Caco-2 (cell line): ENCODE results near the gene CYB561. TPM values are rescaled to one million over a fixed set of nuclear protein-coding genes. Genes with fewer than 3 reads are reported as not detected.
A peak's percentile ranks its signal among the peaks of the same experiment; 100 is the strongest.

ENCODE experiments used
- BruUV-seq: library from RNA; stranded (reverse); fragments of 400-500 nt; replicated peaks from 2 replicates; lab custom pipeline; 2021; lab: Mats Ljungman, UMichigan
- CTCF ChIA-PET: fragments of 300-600 bp; sonication (Branson Sonifier 250); formaldehyde crosslinking; loops from one replicate; lab custom pipeline; 2022; ENCODE audit warnings: antibody characterized with exemption; lab: Charles Lee
- POLR2A ChIA-PET: fragments of 300-600 bp; sonication (Branson Sonifier 250); formaldehyde crosslinking; loops from one replicate; lab custom pipeline; 2022; ENCODE audit warnings: antibody characterized with exemption; lab: Charles Lee
- DNase-seq, 2 experiments: peaks; one replicate each; pipeline versions ENCODE4 v3.0.0 to v3.0.0-alpha.2; 2020 to 2022
- H3K27me3 ChIP-seq: replicated peaks from 2 replicates; pipeline ENCODE4 v1.6.0; 2011; ENCODE audit warnings: low read length; ENCODE audit not compliant: control insufficient read depth, insufficient read depth
- H3K36me3 ChIP-seq: 2 replicates; pipeline ENCODE4 v1.5.1; 2011; ENCODE audit warnings: low read length; ENCODE audit not compliant: control insufficient read depth, insufficient read depth
- H3K4me1 ChIP-seq: fragments of 250-450 bp; sonication (Bioruptor Pico); 2 replicates; pipeline ENCODE4 v1.5.1; 2020; ENCODE audit warnings: mild to moderate bottlenecking
- H3K4me3 ChIP-seq: 2 replicates; pipeline ENCODE4 v1.5.1; 2011; ENCODE audit warnings: low read depth, mild to moderate bottlenecking, control low read depth, low read length
- H3K9me3 ChIP-seq: fragments of 250-450 bp; sonication (Bioruptor Pico); 2 replicates; pipeline ENCODE4 v1.5.1; 2020; ENCODE audit warnings: mild to moderate bottlenecking, moderate library complexity
- H3K27ac Mint-ChIP-seq: one replicate; pipeline ENCODE4 v1.8.0; 2022; ENCODE audit warnings: mixed read lengths; ENCODE audit not compliant: unreplicated experiment
- H3K27me3 Mint-ChIP-seq: one replicate; pipeline ENCODE4 v1.8.0; 2022; ENCODE audit warnings: mixed read lengths; ENCODE audit not compliant: insufficient read depth, unreplicated experiment
- H3K36me3 Mint-ChIP-seq: one replicate; pipeline ENCODE4 v1.8.0; 2022; ENCODE audit warnings: mild to moderate bottlenecking, mixed read lengths; ENCODE audit not compliant: insufficient read depth, unreplicated experiment
- H3K4me1 Mint-ChIP-seq: one replicate; pipeline ENCODE4 v1.8.0; 2022; ENCODE audit warnings: low read depth, mixed read lengths; ENCODE audit not compliant: unreplicated experiment
- H3K4me3 Mint-ChIP-seq: one replicate; pipeline ENCODE4 v1.8.0; 2022; ENCODE audit warnings: mild to moderate bottlenecking, moderate library complexity, mixed read lengths; ENCODE audit not compliant: unreplicated experiment
- H3K9me3 Mint-ChIP-seq: one replicate; pipeline ENCODE4 v1.8.0; 2022; ENCODE audit warnings: mixed read lengths; ENCODE audit not compliant: unreplicated experiment
- intact Hi-C: fragments of 100-400 bp; cut with micrococcal nuclease; formaldehyde crosslinking; loops from one replicate; pipeline ENCODE4 v1.10.0; 2022; ENCODE audit not compliant: unreplicated experiment
- total RNA-seq: library from RNA; stranded (reverse); gene quantifications from 2 replicates; pipeline ENCODE4 v1.2.3, GENCODE V29; 2022
- TF ChIP-seq, protein P1 (sequence below), 2 experiments: fragments of 200-600 bp in 1 of 2; IDR thresholded peaks; 1 replicate in 1 of 2; 2 replicates in 1 of 2; pipeline versions ENCODE4 v1.5.1 to v1.8.0; 2011 to 2022; ENCODE audit warnings: antibody characterized with exemption in 1 of 2, control low read depth in 1 of 2, inconsistent platforms in 1 of 2, low read depth in 1 of 2, low read length in 1 of 2, mild to moderate bottlenecking in 1 of 2, moderate library complexity in 1 of 2; ENCODE audit not compliant: insufficient read depth in 1 of 2, severe bottlenecking in 1 of 2, unreplicated experiment in 1 of 2

The CYB561 gene
- total RNA-seq, 1 experiment from 2014 or later: 46.3 TPM

DNA sequence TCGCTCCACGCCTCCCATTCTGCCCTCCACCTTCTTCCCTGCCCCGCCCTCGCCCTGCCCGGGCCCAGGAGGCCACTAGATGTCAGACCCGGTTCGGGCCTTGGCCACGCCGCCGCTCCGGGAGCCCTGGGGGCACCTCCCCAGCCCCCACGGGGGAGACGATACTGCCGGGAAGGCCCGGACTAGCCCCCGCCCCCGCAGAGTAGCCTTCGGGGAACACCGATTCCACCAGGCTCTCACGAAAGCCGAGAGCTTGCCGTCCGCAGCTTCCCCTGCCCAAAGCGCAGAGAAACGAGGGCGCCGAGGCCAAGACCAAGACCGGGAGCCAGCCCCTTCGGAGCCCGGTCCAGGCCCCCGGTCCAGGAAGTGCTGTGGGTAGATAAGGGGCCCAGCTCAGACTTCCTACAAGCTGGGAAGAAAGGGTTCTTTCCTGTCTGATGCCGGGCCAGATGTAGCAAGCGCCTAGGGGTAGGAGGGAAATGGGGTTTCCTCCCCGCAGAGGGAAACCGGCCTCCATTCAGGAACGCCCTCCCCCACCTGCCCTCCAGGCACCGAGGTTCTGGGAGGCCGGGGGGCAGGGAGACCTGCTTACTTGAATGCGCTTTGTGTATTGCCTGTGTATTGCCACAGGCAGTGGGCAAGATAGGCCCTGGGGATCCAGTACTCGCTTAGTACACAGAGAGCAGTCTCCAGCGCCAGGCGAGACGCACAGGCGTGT lies 806 bp upstream of the CYB561 start:
- Mint-ChIP-seq H3K4me3 (peak overlapping the region; percentile 72), H3K4me1 (peaks cover 7% of the 10 kb centered on the region), H3K9me3 (no peaks in the 10 kb centered on the region), H3K36me3 (peaks cover 19% of the 10 kb centered on the region), H3K27ac (peak overlapping the region; percentile 90), H3K27me3 (no peaks in the 10 kb centered on the region)
- H3K27me3 ChIP-seq: no peaks in the 10 kb centered on the region
- peak; percentile 85 to 89 for DNase-seq
- peak overlapping the region; percentile 85 for H3K4me3 ChIP-seq
- no peaks in the 10 kb centered on the region for H3K9me3 ChIP-seq
- peaks cover 14% of the 10 kb centered on the region for H3K4me1 ChIP-seq
- TSS peak; percentile 68 for BruUV-seq
- intact Hi-C loops: loop anchor here (1.0 to 5.0 kb wide), 5 partner anchors 19 to 165 kb away; partner anchors contain the start of genes ACE, DCAF7 and KCNH6
- ChIA-PET POLR2A (interaction anchor here (1.1 kb wide), 1 partner anchor 15 kb away, joined by 4 read pairs; no protein-coding TSS in a partner anchor), CTCF (interaction anchor here (0.5 to 3.0 kb wide), 8 partner anchors 12 to 165 kb away, joined by 3 to 17 read pairs (median 4); partner anchors contain the start of gene ACE)
- no peaks in the 10 kb centered on the region for H3K36me3 ChIP-seq
- TF ChIP-seq, protein P1, sequence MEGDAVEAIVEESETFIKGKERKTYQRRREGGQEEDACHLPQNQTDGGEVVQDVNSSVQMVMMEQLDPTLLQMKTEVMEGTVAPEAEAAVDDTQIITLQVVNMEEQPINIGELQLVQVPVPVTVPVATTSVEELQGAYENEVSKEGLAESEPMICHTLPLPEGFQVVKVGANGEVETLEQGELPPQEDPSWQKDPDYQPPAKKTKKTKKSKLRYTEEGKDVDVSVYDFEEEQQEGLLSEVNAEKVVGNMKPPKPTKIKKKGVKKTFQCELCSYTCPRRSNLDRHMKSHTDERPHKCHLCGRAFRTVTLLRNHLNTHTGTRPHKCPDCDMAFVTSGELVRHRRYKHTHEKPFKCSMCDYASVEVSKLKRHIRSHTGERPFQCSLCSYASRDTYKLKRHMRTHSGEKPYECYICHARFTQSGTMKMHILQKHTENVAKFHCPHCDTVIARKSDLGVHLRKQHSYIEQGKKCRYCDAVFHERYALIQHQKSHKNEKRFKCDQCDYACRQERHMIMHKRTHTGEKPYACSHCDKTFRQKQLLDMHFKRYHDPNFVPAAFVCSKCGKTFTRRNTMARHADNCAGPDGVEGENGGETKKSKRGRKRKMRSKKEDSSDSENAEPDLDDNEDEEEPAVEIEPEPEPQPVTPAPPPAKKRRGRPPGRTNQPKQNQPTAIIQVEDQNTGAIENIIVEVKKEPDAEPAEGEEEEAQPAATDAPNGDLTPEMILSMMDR (IDR thresholded peaks at IDR 0.05; ENCODE audit: insufficient read depth in 1 of 2, low read depth in 1 of 2, low read length in 1 of 2, severe bottlenecking in 1 of 2, unreplicated experiment in 1 of 2): peak; percentile 11 to 48

DNA sequence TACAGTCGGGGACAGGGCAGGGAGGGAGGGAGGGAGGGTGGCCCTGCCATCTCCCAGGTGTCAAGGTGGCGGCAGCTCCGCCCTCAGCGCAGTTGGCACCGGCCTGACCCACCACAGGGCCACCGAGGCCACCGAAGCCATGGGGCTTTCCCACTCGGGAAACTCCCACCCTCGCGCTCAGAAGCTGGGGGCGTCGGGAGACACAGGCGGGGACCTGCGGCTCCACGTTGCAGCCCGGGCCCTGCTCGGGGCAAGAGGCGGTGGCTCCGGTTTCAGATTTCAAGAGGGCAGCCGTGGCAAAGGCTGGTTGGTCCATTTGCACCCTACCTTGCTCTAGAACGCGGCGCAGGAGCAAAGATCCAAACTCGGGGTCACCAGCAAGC lies 544 bp downstream of the CYB561 start:
- H3K27ac Mint-ChIP-seq: peak overlapping the region; percentile 61

DNA sequence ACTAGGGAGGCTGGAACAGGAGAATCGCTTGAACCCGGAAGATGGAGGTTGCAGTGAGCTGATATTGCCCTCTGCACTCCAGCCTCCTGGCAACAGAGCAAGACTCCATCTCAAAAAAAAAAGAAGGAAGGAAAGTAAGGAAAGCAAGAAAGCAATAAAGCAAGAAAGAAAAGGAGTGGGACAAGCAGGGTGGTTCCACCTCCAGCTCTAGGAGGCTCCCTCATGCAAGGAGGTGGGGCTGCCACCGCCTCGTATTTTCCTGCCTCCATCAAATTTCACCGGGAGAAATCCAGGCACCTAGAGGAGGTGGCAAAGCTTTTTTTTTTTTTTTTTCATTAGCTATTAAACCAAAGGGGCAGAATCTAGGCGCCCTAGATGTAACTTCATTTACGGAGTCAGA lies 1.0 kb downstream of the CYB561 start:
- Mint-ChIP-seq H3K4me3 (peak overlapping the region; percentile 72), H3K9me3 (no peaks in the 10 kb centered on the region), H3K27ac (peak overlapping the region; percentile 61), H3K36me3 (peaks cover 19% of the 10 kb centered on the region), H3K4me1 (peaks cover 7% of the 10 kb centered on the region), H3K27me3 (no peaks in the 10 kb centered on the region)
- intact Hi-C loops: loop anchor here (5.0 kb wide), 1 partner anchor 167 kb away; no protein-coding TSS in a partner anchor
- H3K27me3 ChIP-seq: no peaks in the 10 kb centered on the region
- no peak for DNase-seq
- peak overlapping the region; percentile 85 for H3K4me3 ChIP-seq
- ChIA-PET POLR2A (interaction anchor here (0.5 kb wide), 1 partner anchor 700 kb away, joined by 5 read pairs; no protein-coding TSS in a partner anchor), CTCF (interaction anchor here (0.6 to 3.0 kb wide), 7 partner anchors 9 to 78 kb away, joined by 3 to 17 read pairs (median 6); partner anchors contain the start of gene ACE)
- H3K9me3 ChIP-seq: no peaks in the 10 kb centered on the region
- TF ChIP-seq, protein P1 (IDR thresholded peaks at IDR 0.05; ENCODE audit: insufficient read depth in 1 of 2, low read depth in 1 of 2, low read length in 1 of 2, severe bottlenecking in 1 of 2, unreplicated experiment in 1 of 2): no peak
- BruUV-seq: no TSS peak
- peaks cover 14% of the 10 kb centered on the region for H3K4me1 ChIP-seq
- no peaks in the 10 kb centered on the region for H3K36me3 ChIP-seq

More for the DNA sequence above, 544 bp downstream of the CYB561 start:
- no peak for DNase-seq
- peaks cover 14% of the 10 kb centered on the region for H3K4me1 ChIP-seq
- no peaks in the 10 kb centered on the region for H3K9me3 Mint-ChIP-seq
- peak overlapping the region; percentile 72 for H3K4me3 Mint-ChIP-seq
- no peaks in the 10 kb centered on the region for H3K36me3 ChIP-seq
- no peaks in the 10 kb centered on the region for H3K27me3 ChIP-seq
- H3K4me1 Mint-ChIP-seq: peaks cover 7% of the 10 kb centered on the region
- H3K4me3 ChIP-seq: peak overlapping the region; percentile 85
- TF ChIP-seq, protein P1 (IDR thresholded peaks at IDR 0.05; ENCODE audit: insufficient read depth in 1 of 2, low read depth in 1 of 2, low read length in 1 of 2, severe bottlenecking in 1 of 2, unreplicated experiment in 1 of 2): no peak
- no peaks in the 10 kb centered on the region for H3K27me3 Mint-ChIP-seq
- intact Hi-C loops: loop anchor here (5.0 kb wide), 1 partner anchor 167 kb away; no protein-coding TSS in a partner anchor
- no peaks in the 10 kb centered on the region for H3K9me3 ChIP-seq
- CTCF ChIA-PET: interaction anchor here (0.6 to 3.0 kb wide), 4 partner anchors 14 to 33 kb away, joined by 5 to 17 read pairs (median 9); no protein-coding TSS in a partner anchor
- POLR2A ChIA-PET: interaction anchor here (0.5 kb wide), 1 partner anchor 700 kb away, joined by 5 read pairs; no protein-coding TSS in a partner anchor
- no TSS peak for BruUV-seq
- peaks cover 19% of the 10 kb centered on the region for H3K36me3 Mint-ChIP-seq
